ENCODE results near the gene NFIC. TPM values are rescaled to one million over a fixed set of nuclear protein-coding genes. Genes with fewer than 3 reads are reported as not detected.

The NFIC gene
- total RNA-seq, 1 experiment from 2014 or later: 8.0 TPM

DNA sequence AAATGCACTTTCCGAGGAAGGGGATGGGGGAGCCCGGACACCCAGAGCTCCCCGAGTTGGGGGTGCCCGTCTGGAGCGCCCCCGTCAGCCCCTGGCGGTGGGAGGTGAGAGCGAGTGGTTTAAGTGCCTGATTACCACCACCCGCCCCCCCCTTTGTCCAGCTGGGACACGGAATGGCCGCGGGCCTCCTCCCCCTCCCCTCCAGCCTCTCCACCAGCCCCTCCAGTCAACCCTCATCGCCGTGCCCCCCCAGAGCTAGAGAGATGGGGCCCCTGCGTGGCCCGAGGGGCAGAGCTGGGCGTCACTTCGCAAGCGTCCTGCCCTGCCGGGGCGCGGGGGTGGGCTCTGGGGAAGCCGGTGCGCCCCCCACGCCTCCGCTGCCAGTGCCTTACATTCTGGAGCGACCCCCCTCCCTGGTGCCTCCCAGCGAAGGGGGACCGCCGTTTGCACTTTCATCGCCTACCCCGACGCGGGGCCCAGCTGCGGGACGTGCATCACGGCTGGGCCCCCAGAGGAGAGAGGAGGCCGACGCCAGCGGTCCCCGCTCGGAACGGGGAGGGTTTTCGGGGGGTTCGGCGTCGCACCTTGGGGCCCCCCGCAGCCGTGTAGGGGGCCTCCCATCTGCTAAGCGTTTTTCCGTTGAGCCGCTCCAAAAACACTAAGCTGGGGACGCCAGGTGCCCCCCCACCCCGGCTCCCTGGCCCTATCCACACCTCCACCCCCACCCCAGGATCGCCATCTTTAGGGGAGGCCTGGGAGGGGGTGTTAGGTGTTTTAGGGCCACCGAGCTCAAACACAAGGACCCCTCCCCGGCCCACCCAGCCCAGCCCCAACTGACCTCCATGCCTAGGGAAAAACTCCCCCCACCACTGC lies 97.6 kb downstream of the NFIC start:
- no peaks in the 10 kb centered on the region; the same call in 1 of the 2 replicates for H3K4me1 ChIP-seq (ENCODE audit: insufficient read depth, low read length)
- no peak for DNase-seq
- no peak overlapping the region for H2AFZ ChIP-seq (ENCODE audit: low read length)
- no peak overlapping the region for H2BK20ac ChIP-seq (ENCODE audit: low read depth, low read length, poor library complexity, severe bottlenecking)
- no peak overlapping the region for H3K27ac Mint-ChIP-seq
- H3K56ac ChIP-seq (ENCODE audit: insufficient read length, low read depth, low read length): no peak overlapping the region
- no peak overlapping the region for H2AK5ac ChIP-seq (ENCODE audit: insufficient read length, low read length)
- H3K14ac ChIP-seq (ENCODE audit: insufficient read depth, low read length): no peak overlapping the region
- no peak overlapping the region for H2BK12ac ChIP-seq (ENCODE audit: insufficient read length, low read depth, low read length)
- H4K5ac ChIP-seq (ENCODE audit: insufficient read length, low read depth, low read length): no peak overlapping the region
- H3K27ac ChIP-seq (ENCODE audit: insufficient read length, low read depth, low read length): no peak overlapping the region
- peak; percentile 51 for TF ChIP-seq CTCF (conservative IDR thresholded peaks at IDR 0.05)
- H3K36me3 Mint-ChIP-seq (ENCODE audit: insufficient read depth in 1 of 3, low read depth in 3 of 3): peaks cover 0 to 4% (median 0%) of the 10 kb centered on the region in 3 experiments; a peak in 2 of 7 replicates
- no peaks in the 10 kb centered on the region for H3K79me1 ChIP-seq (ENCODE audit: insufficient read depth, low read depth, low read length, poor library complexity, severe bottlenecking)
- H3K9me3 Mint-ChIP-seq: peaks cover 9 to 12% of the 10 kb centered on the region in 2 experiments
- H2BK5ac ChIP-seq (ENCODE audit: insufficient read length, low read length): no peak overlapping the region
- peaks cover 10 to 22% of the 10 kb centered on the region in 2 experiments for H3K4me1 Mint-ChIP-seq
- no peaks in the 10 kb centered on the region for H3K79me2 ChIP-seq (ENCODE audit: insufficient read depth, low read length)
- peaks cover 20% of the 10 kb centered on the region for H3K27me3 ChIP-seq (ENCODE audit: insufficient read depth, low read length)
- no peak overlapping the region for H2BK120ac ChIP-seq (ENCODE audit: low read depth, low read length, poor library complexity, severe bottlenecking)
- no peak overlapping the region for H3K4ac ChIP-seq (ENCODE audit: low read depth, low read length)
- H3K9me3 ChIP-seq (ENCODE audit: control insufficient read depth, low read depth, low read length): no peaks in the 10 kb centered on the region
- H3K18ac ChIP-seq (ENCODE audit: insufficient read length, low read depth, low read length): no peak overlapping the region
- H3T11ph ChIP-seq (ENCODE audit: low read length): no peak overlapping the region
- WGBS (ENCODE audit: extremely low coverage, insufficient read length, low lambda C conversion rate): no CpG with 5 or more reads among the region's 57 CpGs
- H3K9ac ChIP-seq (ENCODE audit: extremely low read depth, insufficient read length, low read length): no peak overlapping the region
- H4K8ac ChIP-seq (replicated peaks; ENCODE audit: insufficient read length, low read depth, low read length): no peak overlapping the region
- no peak overlapping the region for H4K91ac ChIP-seq (ENCODE audit: insufficient read length, low read depth, low read length)
- H2BK15ac ChIP-seq (ENCODE audit: low read depth, low read length): no peak overlapping the region
- peak overlapping the region; percentile 14 for H3K4me2 ChIP-seq (ENCODE audit: insufficient read depth, insufficient read length, low read length)
- peaks cover 94% of the 10 kb centered on the region for H3K27me3 Mint-ChIP-seq (ENCODE audit: low read depth)
- no peaks in the 10 kb centered on the region for H4K20me1 ChIP-seq (ENCODE audit: control insufficient read depth, insufficient read depth, insufficient read length)
- H3K4me3 Mint-ChIP-seq: peak overlapping the region; percentile 32 to 79; a peak in 4 of 5 replicates
- peaks cover 2% of the 10 kb centered on the region for H3K23me2 ChIP-seq (ENCODE audit: insufficient read length, low read depth, low read length, poor library complexity, severe bottlenecking)
- no peak overlapping the region for H3K23ac ChIP-seq (ENCODE audit: insufficient read length, low read depth, low read length)
